ENCODE results near the gene ARL6IP5.
A peak's percentile ranks its signal among the peaks of the same experiment; 100 is the strongest.

The ARL6IP5 gene

GRCh38 chr3:69084326-69085167 is at the start of gene ARL6IP5:
Gene ARL6IP5, plus strand, starts transcription at chr3:69084937. Its CDS starts 111 bp downstream, at chr3:69085048.
- DNase-seq: peak; percentile 87

- no peak for DNase-seq
These were observed 40.1 kb upstream of the ARL6IP5 start for GRCh38 chr3:69044608-69045007.

- no peak for DNase-seq
These were observed 35.7 kb upstream of the ARL6IP5 start for GRCh38 chr3:69048990-69049389.

- DNase-seq: peak; percentile 96
These were observed 32.8 kb upstream of the ARL6IP5 start, which contains the start of gene TMF1 for GRCh38 chr3:69051756-69052471. Gene TMF1, minus strand, starts transcription at chr3:69052333. Its CDS starts 247 bp downstream, at chr3:69052086.

- DNase-seq: no peak
These were observed 32.3 kb upstream of the ARL6IP5 start for GRCh38 chr3:69052472-69052898.

DNA sequence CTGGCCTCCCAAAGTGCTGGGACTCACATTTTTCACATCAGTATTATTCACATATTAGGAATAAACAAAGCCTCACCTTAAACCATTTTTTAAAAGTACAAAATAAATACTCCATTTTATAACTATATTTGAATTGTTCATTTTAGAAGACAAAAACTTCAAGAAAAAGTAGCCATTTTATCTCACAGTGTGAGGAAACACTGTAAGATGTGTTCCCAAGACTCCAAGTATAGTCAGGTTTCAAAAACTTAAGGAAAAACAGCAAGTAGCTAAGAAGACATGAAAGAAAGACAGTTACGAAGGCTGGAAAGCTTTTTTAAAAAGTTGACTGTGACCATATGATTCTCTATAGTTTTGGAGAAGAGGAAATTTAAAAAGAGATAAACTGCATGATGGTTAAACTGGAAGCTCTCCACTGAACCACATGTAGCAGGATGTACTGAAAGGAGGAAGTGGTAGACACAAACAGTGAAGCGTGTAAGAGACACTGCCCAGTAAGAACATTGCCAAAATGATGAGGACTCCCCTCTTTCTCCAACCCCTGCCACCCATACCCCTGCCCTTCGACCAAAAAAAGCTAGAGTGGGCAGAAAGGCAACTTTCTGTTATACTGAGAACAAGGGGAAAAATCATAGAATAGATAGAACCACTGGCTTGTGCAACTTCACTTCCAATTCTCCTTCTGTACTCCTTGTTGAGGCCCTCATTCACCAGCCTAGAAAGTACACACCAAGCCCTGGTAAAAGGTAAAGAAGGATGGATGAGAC is 26.4 kb upstream of the ARL6IP5 start:
- DNase-seq: no peak

- no peak for DNase-seq
These were observed 25.9 kb upstream of the ARL6IP5 start for GRCh38 chr3:69058947-69059224.

- DNase-seq: no peak
These were observed 25.0 kb upstream of the ARL6IP5 start for GRCh38 chr3:69059688-69060087.

DNA sequence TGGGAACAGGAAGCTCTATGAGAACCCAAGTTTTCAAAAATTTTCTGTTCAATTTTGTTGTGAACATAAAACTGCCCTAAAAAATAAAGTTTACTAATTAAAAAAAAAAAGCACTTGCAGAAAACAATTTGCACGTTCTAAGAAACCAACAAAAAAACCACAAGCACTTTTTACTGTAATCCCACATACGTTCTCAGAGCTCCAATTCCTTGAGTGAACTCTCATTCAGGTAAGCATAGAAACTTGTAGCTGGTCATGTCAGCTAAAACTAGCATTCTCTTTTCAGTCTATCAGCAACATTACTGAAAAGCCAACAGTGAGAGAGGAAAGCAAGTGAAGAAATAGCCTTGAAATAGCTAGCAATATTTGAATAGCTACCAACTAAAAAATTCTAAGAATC is 21.1 kb upstream of the ARL6IP5 start:
- no peak for DNase-seq

- no peak for DNase-seq
These were observed 19.3 kb upstream of the ARL6IP5 start for GRCh38 chr3:69065318-69065964.

DNA sequence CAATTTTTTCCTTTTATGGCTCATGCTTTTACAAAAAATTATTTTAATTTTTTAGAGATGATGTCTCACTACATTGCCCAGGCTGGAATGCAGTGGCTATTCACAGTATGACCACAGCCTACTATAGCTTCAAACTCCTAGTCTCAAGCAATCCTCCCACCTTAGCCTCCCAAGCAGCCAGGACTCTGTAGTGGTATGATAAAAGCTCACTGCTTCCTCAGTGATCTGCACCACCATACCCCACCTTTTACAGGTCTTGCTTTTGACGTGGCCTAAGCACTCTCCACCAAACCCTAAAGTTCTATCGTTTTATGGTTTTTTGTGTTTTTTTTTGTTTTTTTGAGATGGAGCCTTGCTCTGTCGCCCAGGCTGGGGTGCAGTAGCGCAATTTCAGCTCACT is 18.6 kb upstream of the ARL6IP5 start:
- no peak for DNase-seq

- DNase-seq: no peak
These were observed 11.8 kb upstream of the ARL6IP5 start for GRCh38 chr3:69072928-69073327.

GRCh38 chr3:69079269-69080159 is 5.2 kb upstream of the ARL6IP5 start:
- DNase-seq: no peak

DNA sequence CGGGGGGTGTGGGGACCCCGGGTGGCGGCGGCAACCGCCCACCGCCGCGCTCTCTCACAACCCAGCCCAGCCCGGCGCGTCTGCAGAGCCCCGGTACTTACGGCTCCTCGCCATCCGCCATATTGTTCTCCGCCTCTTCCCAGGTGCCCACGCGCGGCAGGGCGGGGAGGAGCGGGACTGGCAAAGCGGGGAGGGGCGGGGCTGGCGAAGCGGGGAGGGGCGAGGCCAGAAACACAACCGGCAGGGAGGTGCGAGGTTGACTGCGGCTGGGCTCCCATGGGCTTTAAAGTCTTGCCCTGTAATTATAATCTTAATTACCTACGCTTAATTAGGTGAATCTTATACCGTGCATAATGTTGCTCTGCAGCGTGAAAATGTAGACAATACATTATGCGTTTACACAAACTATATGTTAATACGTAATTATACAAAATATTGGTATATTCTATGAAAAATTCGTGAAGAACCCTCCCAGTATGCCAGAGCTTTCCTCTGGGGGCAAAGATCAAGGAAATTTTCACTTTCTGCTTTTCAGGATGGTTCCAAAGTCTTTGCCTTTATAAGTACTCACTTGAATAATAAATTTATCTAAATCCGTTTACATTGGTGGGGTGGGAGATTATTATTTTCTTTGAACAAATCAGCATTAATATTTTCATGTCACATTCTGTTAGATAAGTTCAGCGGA is 4.4 kb upstream of the ARL6IP5 start, which contains the start of gene UBA3:
TSS of gene UBA3 (minus strand) at position 133 of the 688 bp plus-strand sequence. CDS start at position 121, 12 bp downstream.
- peak; percentile 93 for DNase-seq

- no peak for DNase-seq
These were observed 3.0 kb upstream of the ARL6IP5 start for GRCh38 chr3:69081583-69082262.

DNA sequence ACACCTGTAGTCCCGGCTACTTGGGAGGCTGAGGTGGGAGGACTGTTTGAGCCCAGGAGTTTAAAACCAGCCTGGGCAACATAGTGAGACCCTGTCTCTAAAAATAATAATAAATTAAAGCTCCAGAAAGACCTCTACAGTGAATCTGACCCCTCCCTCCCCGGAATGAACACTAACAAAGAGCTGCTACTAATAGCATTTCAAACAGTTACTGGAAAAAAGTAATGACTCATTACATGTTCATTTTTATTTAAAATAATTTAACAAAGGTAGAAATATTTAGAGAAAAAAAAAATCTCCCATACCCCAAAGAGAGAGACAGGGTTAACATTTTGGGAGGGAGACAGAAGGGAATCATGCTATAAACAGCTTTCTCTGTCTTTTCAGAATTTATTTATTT is 2.4 kb upstream of the ARL6IP5 start:
- no peak for DNase-seq

- DNase-seq: peak; percentile 64
These were observed 1.9 kb upstream of the ARL6IP5 start for GRCh38 chr3:69082805-69083204.

DNA sequence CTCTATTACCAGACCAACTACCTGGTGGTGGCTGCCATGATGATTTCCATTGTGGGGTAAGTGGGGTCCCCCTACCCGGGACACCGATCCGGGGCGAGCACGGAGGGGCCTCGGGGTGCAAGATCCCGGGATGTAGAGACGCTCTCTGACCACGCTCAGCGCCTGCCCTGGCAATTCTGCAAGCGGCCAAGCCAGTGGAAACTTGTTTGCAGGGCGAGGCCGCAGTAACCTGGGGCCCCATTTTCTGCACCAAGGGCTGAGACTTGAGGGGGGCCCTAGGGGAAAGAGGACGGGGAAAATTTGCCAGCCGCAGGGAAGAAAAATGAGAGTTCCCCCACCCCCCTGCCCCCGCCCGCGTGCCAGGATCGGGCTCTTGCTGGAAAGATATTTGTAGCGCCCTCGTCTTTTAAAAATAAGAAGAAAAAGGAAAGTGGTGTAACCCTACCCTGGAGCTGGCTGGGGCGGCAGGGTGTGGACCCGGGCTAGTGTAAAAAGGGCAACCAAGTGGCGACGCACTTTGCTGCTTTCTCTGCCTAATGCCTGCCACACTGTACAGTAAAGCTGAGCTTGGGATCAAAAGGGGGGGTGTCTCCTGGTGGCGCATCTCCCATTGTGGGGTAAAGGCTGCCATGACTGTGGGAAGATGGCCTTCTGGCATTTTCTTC is 563 bp downstream of the ARL6IP5 start:
- no peak for DNase-seq

GRCh38 chr3:69085833-69086722 is 1.3 kb downstream of the ARL6IP5 start:
- peak; percentile 81 for DNase-seq
